ENCODE data around the gene AFF3. TPM values are rescaled to one million over a fixed set of nuclear protein-coding genes. Genes with fewer than 3 reads are reported as not detected.

The AFF3 gene
- total and polyA plus RNA-seq, 2 of the 8 experiments (the other 6 are each of a cell fraction or from before 2014, with no cell fraction given): 0.27 to 3.0 TPM

GRCh38 chr2:100130595-100131391, 11.6 kb downstream of the AFF3 start (continued):
- TF ChIP-seq CHD7 (IDR thresholded peaks at IDR 0.05; ENCODE audit: insufficient replicate concordance, low read length): no peak
